ENCODE measurements around the gene SDR42E2.
A peak's percentile ranks its signal among the peaks of the same experiment; 100 is the strongest.
"Not testable (repeated sequence)": the region's sequence is repeated elsewhere in the genome, so short reads cannot be mapped to it uniquely, and the experiment has no call there.

SDR42E2 gene

DNA sequence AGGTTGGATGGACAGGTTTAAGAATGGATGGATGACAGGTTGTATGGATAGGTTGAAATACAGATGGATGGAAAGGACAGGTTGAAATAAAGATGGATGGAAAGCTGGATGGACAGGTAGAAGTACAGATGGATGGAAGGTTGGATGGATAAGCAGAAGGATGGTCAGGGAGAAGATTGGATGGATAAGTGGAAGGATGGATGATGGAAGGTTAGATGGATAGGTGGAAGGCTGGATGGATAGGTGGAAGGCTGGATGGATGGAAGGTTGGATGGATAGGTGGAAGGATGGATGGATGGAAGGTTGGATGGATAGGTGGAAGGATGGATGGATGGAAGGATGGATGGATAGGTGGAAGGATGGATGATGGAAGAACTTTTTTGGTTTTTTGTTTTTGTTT, 905 bp upstream of the SDR42E2 start:
- DNase-seq (ENCODE audit: low read depth in 2 of 2), result no peak

DNA sequence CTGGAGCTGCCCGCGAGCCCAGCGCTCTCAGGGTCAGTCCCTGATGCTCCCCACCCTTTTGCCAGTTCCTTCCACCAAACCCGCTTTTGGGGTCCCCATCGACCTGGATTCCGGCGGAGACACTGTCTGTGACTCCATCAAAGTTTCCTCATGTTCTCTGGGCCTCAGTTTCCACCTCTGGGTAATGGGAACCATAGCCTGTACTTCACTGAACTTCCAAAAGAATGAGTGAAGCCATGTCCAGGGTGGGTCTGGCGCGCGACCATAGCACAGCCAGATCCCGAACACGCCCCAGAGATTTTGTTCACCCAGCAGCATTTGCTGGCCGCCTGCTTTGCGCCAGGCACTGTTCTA, 327 bp downstream of the SDR42E2 start:
- no peak for DNase-seq (ENCODE audit: low read depth in 2 of 2)

DNA sequence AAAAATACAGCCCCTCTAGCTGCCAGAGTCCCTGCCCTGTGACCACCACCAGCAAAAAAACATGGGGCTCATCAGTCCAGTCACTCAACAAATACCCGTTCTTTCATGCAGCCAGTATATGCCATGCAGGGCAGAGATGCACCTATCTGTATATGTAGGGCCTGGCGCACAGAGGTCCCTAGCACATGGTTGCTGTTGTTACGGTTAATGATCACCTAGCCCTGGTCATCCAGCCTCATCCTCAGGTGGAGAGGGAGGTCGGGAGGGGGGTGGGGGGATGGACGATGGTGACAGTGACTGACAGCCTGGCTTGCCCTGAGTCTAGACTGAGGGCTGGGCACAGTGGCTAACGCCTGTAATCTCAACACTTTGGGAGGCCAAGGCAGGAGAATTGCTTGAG, 1.5 kb downstream of the SDR42E2 start:
- DNase-seq (ENCODE audit: low read depth in 2 of 2), result no peak

DNA sequence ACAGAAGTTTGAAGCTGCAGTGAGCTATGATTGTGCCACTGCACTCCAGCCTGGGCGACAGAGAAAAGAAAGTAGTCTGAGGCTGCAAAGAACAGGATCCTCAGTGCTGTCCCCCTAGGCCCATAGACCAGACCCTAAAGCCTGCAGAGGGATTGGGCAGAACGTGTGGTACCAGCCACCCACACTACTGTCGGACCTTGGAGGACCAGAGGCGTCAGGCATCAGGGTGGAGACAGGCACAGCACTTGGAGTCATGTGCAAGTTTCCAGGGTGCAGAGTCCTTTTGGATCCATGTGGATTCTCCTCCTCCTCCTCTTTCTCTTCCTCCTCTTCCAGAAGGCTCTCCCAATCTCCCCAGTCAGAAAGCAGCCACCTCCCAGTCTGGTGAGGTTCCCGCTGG, 2.2 kb downstream of the SDR42E2 start:
- DNase-seq (ENCODE audit: low read depth in 2 of 2), result no peak

DNA sequence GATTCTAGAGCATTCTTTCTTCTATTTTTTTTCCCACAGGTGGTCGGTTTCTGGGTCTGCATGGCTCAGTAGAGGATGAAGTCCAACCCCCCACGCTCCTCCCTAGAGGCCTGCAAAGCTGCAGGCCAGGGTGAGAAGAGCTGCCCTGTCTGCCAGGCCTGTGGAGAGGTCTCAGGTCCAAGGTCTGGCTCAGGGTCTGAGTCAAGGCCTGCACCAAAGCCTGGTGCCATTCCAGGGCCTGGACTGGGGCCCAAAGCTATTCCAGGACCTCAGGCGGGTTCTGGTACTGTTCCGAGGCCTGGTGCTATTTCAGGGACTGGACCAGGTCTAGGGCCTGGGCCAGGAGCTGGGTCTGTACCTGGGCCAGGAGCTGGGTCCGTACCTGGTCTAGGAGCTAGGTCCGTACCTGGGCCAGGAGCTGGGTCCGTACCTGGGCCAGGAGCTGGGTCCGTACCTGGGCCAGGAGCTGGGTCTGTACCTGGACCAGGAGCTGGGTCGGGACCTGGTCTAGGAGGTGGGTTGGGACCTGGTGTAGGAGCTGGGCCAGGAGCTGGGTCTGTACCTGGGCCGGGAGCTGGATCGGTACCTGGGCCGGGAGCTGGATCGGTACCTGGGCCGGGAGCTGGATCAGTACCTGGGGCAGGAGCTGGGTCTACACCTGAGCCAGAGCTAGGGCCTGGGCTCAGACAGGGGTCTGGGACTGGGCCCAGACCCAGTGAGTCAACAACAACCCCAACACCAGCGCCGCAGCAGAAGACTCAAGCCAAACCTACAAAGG, 3.4 kb downstream of the SDR42E2 start:
- DNase-seq (ENCODE audit: low read depth in 2 of 2), result no peak

DNA sequence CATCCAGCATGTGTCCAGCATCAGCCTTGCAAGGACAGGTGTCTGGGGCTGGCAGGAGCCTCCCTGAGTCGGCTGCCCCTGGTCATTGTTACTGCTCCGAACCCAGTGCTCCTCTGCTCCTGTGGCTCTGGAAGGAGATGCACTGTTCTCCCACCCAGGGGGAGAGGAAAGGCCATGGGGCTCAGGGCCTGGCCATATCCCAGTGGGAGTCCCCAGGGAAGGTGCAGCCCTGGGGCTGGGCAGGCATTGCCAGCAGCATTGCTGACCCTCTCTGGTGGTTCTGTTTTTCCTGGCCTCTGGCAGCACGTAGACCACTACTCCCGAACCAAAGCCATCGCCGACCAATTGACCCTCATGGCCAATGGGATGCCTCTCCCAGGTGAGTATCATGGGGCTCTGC, 9.6 kb downstream of the SDR42E2 start:
- DNase-seq (ENCODE audit: low read depth in 2 of 2), result no peak

DNA sequence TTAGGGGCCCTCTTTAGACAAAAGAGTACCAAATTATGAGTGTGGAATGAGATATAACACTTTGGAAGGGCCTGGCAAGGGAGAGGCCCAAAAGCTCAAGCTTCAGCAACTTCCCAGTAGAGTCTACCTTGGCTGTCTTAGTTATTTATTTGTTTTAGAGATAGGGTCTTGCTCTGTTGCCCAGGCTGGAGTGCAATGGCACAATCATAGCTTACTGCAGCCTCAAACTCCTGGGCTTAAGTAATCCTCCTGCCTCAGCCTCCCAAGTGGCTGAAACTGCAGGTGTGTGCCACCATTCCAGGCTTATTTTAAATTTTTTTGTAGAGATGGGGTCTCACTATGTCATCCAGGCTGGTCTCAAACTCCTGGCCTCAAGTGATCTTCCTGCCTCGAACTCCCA, 10.3 kb downstream of the SDR42E2 start:
- DNase-seq (ENCODE audit: low read depth in 2 of 2), result not testable (repeated sequence)

DNA sequence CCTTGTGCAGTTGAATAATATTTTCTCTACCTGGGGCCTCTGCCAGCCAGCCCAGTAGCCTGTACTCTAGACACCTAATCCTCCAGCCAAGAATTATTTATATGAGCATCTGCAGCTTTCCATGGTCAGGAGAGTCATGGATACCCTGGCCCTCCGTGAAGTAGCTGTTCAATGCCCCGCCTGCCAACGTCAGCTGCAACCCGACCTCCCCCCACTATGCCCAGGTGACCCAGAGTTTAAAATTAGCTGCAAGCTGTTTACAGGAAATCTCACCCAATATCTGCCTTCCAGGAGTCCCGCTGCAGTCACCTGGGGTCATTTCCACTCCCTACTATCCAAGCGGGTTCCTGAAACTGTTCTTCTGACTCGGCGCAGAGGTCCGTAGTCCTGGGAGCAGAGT, 12.3 kb downstream of the SDR42E2 start:
- no peak for DNase-seq (ENCODE audit: low read depth in 2 of 2)

DNA sequence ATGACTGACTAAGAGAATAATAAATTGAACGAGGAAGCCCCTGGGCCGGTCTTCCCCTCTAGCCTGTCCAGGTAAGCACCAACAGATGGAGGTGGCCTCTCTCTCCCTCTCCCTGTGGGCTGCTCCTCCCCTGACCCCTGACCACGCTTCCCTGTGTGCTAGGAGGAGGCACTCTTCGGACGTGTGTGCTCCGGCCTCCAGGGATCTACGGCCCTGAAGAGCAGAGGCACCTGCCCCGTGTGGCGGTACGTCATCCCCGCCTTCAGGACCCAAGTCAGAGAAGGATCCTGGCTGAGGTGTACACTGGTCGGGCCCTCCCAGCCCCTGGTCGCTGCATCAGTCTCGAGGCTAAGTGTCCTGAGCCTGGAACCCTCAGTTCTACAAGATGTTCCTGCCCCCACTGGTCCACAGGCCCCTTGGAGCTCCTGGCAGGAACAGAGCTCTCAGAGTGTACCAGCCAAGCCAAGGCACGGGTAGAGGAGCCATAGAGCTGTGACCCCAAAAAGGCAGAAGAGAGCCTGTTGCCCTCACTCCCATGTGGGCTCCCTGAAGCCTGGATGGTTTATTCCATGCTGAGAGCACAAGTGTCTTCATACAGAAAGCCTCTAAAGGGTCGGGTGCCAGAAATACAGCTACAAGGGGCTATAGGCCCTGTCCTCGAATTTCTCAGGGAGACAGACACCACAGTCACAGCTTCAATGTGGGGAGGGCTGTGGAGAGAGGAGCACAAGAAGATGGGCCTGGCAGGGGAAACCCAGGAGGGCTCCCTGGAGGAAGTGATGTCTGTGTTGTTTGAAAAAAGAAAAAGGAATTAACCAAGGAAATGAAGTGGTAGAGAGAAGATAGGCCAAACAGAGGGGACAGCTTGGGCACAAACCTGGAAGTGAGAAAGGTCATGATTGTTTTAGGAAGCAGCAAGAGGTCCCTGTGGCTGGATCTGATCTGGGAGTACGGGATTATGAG, 15.9 kb downstream of the SDR42E2 start:
- no peak for DNase-seq (ENCODE audit: low read depth in 2 of 2)

DNA sequence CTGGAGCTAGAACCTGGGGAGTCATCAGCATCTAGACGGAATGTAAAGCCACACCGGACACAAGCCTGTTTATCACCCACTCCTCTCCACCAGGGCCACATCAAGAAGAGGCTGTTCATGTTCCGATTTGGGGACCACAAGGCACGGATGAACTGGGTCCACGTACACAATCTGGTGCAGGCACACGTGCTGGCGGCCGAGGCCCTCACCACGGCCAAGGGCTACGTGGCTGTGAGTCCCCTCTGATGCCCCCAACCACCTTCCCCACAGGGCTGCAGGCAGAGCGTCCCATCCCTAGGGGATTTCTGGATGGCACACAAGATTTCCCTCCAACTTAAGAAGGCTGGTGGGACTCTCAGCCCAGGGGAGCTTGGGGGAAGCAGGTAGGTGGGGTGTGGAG, 19.1 kb downstream of the SDR42E2 start:
- DNase-seq (ENCODE audit: low read depth in 2 of 2), result no peak

DNA sequence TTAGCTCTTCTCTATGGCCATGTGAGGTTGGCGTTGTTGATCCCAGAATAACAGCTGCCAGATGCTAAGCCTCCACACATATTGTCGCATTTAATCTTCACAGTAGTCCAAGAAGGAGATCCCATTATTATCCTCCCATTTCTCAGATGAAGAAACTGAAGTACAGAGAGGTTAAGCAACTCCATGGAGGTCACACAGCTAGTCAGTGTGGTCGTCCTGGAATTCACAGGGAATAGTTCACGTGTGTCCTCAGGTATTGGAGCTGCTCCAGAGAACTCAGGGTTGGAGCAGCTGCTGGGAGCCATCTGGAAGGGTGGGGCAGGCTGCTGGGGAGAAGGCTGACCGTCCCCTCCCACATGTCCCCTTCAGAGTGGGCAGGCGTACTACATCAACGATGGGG, 19.5 kb downstream of the SDR42E2 start:
- no peak for DNase-seq (ENCODE audit: low read depth in 2 of 2)

DNA sequence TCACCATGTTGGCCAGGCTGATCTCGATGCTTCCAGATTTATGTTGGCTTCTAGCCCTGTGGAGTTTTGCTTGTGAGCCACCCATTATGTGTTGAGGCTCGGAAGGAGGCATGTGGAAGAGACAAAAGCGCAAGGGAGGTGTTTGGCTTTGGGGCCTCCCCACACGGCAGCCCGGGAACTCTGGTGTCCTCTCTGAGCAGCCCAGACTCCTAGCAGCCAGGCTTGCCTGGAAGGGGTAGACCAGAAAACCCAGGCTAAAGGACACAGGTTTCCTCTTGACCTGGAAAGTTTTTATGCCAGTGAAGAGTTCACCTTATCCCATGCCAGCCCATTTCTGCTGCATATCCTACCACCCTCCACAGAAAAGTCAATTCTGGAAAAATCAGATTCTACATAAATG, 21.0 kb downstream of the SDR42E2 start:
- DNase-seq (ENCODE audit: low read depth in 2 of 2), result no peak

DNA sequence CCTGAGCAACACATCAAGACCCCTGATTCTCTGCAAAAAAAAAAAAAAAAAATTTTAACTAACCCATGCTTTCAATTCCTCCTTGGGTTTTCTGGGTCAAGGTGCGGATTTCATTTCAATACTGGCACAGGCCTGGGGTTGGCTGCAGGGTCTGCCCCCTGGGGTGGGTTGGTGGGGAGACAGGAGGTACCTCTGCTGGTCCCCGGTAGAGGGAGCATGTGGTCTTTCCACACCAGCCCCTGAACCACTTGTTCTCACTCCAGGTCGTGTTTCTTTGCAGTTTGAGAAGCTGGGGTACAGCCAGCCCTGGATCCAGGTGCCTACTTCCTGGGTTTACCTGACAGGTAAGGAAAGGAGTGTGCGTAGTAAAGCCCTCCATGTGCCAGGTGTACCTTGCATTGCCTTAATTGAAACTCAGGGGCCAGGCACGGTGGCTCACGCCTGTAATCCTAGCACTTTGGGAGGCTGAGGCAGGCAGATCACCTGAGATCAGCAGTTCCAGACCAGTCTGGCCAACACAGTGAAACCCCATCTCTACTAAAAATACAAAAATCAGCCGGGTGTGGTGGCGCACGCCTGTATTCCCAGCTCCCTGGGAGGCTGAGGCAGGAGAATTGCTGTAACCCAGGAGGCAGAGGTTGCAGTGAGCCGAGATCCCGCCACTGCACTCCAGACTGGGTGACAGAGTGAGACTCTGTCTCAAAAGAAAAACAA, 21.8 kb downstream of the SDR42E2 start:
- no peak for DNase-seq (ENCODE audit: low read depth in 2 of 2)

DNA sequence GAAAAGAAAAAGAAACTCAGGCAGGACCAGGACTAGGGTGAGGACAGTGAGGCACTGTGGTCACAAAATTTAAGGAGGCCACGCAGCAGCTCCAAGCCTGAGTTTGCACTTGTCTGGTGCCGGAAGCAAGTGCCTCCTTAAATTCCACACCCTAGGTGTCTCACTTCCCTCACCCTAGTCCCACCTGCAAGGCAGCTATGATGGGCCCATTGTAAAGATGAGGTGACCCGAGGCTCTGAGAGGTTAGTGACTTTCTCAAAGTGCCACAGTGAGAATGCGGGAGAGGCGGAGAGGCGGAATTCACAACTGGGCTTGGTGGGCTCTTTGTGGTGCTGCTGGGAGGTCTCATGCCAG, 22.3 kb downstream of the SDR42E2 start:
- no peak for DNase-seq (ENCODE audit: low read depth in 2 of 2)

DNA sequence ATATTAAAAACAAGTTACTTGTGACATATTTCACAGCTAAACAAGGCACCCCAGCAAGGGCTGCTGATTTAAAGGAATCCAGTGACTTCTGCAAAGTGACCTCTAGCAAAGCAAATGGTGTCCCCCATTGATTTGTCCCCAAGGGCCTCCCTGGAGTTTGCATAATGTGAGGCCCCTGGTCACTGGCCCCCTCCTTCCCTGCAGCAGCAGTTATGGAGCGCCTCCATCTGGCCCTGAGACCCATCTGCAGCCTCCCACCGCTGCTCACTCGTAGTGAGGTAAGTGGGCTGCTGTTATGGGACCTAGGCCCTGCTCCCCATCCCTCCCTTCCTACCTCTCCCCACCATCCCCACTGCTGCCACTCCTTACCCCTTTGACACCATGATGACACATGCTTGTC, 24.2 kb downstream of the SDR42E2 start:
- DNase-seq (ENCODE audit: low read depth in 2 of 2), result no peak

DNA sequence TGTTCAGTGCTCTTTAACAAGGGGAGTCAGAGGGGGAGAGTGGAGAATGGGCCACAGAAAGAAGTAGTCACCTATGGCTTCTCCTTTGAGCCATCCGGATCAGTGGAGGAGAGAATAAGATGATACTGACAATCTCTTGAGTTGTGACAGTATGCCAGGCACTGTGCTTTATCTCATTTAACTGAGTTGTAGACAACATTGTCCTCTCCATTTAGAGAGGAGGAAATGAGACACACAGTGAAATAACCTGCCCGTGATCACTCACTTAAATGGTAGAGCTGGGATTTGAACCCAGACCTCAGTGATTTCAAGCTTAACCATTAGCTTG, 25.9 kb downstream of the SDR42E2 start:
- DNase-seq (ENCODE audit: low read depth in 2 of 2), result no peak

DNA sequence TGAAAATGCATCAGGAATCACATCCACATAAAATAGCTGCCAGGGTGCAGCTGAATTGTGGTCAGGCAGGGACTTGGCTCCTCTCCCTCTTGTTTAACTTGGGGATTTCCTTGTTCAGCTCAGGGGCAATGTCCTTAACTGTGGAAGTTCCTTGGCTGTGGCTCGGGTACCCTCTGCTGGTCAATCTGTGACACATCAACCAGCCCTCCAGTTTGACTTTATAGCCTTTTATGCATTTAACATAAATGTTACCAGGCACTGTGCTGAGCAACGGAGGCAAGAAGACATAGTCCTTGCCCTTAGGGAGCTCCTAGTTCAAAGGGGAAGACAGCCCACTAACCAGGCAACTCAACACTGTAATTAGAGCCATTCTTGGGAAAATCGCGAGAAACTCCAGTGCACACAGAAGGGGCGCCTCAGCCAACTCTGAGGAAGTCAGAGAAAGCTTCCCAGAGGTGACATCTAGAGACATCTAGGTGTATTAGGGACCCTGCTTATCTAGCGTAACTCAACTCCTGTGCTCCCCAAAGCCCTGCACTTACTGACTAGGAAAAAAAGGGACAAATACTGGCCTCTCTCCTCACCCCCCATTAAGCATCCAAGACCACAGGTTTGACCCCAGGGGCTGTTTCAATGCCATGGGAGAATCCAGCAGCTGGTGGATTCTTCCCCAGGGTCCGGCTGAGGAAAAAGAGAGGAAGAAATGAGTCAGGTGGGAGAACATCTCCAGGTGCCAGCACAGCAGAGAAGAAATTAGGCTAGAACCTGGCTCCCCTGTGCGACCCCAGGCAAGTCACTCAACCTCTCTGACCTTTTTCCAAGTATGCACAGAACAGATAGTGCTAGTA, 26.5 kb downstream of the SDR42E2 start:
- DNase-seq (ENCODE audit: low read depth in 2 of 2), result peak; percentile 33 to 48

DNA sequence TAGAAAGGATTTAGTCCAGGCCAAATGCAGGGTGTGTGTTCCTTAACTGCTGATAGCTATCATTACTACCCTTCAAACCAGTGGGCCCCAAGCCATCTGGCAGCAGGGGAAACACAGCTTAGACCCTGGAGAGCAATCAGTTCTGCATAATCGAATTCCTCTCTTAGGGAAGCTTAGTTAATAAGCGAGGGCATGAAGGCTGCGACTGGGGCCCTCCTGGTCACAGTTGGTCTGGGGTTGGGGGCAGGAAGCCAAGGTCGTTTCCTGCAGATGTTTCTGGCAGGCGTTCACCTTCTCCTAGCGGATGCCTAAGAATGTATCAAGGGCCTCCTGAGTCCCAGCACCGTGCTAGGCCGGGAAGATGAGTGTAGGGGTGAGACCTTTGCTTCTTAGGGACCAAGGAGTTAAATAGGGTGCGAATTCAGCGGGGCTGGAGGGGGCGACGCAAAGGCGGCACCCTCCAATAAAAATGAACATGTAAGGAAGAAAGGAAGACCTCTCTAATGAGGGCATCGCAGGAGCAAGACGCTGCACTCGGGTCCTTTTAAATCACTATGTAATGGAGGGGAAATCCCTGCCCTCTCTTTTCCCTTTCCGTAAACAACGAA, 27.3 kb downstream of the SDR42E2 start:
- no peak for DNase-seq (ENCODE audit: low read depth in 2 of 2)

DNA sequence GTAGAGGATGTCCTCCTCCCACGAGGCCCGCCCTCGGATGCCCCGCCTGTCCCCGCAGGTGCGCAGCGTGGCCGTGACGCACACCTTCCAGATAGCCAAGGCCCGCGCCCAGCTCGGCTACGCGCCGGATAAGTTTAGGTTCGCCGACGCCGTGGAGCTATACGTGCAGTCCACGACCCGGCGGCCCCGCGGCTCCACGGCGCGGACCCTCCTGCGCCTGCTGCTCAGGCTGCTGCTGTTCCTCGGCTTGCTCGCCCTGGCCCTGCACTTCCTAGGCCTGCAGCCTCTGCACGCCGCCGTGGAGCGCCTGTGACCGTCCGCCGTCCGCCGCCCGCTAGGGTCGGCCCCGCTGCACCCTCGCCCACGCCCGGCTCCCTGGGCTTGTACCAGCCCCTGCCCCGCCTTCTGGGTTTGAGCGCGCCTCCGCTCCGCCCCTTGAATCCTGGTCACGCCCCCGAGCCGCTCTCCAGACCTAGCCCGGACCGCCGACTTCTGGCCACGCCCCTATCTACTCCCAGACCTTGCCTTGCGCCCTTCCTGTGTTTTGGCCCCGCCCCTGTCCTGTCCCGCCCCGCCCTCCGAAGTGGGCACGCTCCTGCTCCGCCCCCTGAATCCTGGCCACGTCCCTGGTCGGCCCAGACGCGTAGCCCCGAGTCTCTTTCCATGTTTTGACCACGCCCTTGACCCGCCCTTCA, 27.9 kb downstream of the SDR42E2 start:
- peak; percentile 81 to 89 for DNase-seq (ENCODE audit: low read depth in 2 of 2)

DNA sequence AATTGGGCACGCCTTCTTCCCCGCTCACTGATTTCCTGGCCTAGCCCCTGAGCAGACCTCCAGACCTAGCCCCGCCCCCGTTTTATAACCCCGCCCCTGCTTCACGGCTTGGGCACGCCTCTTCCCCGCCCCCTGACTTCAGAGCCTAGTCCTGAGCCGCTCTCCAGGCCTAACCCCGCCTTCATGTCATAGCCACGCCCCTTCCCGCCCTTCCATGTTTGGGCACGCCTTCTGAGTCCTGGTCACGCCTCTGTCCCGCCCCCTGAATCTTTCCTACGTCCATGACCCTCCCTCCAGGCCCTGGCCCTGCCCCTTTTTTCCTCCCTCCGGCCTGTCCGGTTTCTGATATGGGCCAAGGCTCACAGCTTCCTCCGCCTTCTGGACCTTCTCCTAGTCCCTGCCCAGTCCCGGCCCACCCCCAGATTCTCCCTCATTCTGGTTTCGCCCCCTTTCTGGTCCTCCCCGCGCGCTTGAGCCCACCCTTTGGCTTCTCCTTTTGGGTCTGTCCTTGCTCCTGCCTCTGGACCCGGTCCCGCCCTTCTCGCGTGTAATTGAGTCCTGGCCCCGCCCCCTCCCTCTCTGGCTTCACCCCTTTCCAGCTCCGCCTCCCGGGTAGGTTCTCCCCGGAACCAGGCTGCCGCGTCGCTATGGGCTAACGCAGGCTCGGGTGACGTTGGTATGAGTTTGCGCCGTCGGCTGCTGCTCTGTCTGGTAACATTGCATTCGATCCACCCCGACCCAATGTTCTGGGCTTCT, 28.6 kb downstream of the SDR42E2 start:
- DNase-seq (ENCODE audit: low read depth in 2 of 2), result peak; percentile 98 to 99

All from activated CD8-positive, alpha-beta memory T cell treated with anti-CD3 and anti-CD28 coated beads for 4 hours (primary cell).